Heart right ventricle (tissue), 16 donors: ENCODE measurements around the gene UIMC1. TPM values are rescaled to one million over a fixed set of nuclear protein-coding genes. Genes with fewer than 3 reads are reported as not detected.
"Not testable (repeated sequence)": the region's sequence is repeated elsewhere in the genome, so short reads cannot be mapped to it uniquely, and the experiment has no call there.

ENCODE experiments used
- ATAC-seq, 8 donors: fragments of 200-7000 bp; cut with Tn5 transposase; one replicate each; pipeline ENCODE4 v1.9.1; 2020; ENCODE audit warnings: mild to moderate bottlenecking in 8 of 8, moderate library complexity in 8 of 8, moderate number of reproducible peaks in 1 of 8
- DNase-seq, 2 donors: peaks; one replicate each; pipeline ENCODE4 v3.0.0-alpha.2; 2020
- H3K27ac ChIP-seq, 10 donors: fragments of 200-600 bp; sonication (generic) in 2 of 10; one replicate each; pipeline versions ENCODE4 v1.5.0 to v1.8.0; 2020 to 2022; ENCODE audit warnings: mild to moderate bottlenecking in 3 of 10
- H3K27me3 ChIP-seq, 7 donors: fragments of 200-600 bp; one replicate each; pipeline ENCODE4 v1.8.0; 2021 to 2022; ENCODE audit warnings: mild to moderate bottlenecking in 2 of 7
- H3K36me3 ChIP-seq, 9 donors: fragments of 200-600 bp; sonication (generic) in 1 of 9; one replicate each; pipeline versions ENCODE4 v1.5.0 to v1.8.0; 2020 to 2022; ENCODE audit warnings: mild to moderate bottlenecking in 2 of 9
- H3K4me1 ChIP-seq, 9 donors: fragments of 200-600 bp; sonication (generic) in 1 of 9; one replicate each; pipeline versions ENCODE4 v1.5.0 to v1.8.0; 2020 to 2022; ENCODE audit warnings: mild to moderate bottlenecking in 4 of 9
- H3K4me3 ChIP-seq, 10 donors: fragments of 200-600 bp; sonication (generic) in 2 of 10; one replicate each; pipeline versions ENCODE4 v1.5.0 to v1.8.0; 2020 to 2022; ENCODE audit warnings: mild to moderate bottlenecking in 7 of 10, moderate library complexity in 2 of 10
- H3K9me3 ChIP-seq, 11 donors: fragments of 200-600 bp in 10 of 11; sonication (generic) in 2 of 11; one replicate each; pipeline versions ENCODE4 v1.5.0 to v1.8.0; 2013 to 2022; ENCODE audit warnings: mild to moderate bottlenecking in 2 of 11, control low read depth in 1 of 11, moderate library complexity in 1 of 11
- WGBS, 2 donors: extraction: QIAGEN DNeasy Blood & Tissue Kit; methylation state at CpG; one replicate each; pipeline ENCODE4 v1.1.7; 2013; ENCODE audit warnings: inconsistent platforms in 1 of 2; 5-methylcytosine and 5-hydroxymethylcytosine counted together
- intact Hi-C, 10 donors: fragments of 100-400 bp; cut with DNase I; formaldehyde crosslinking; loops; one replicate each; pipeline versions ENCODE4 v1.11.1 to v1.14.2; 2022
- polyA plus RNA-seq, 2 donors: library from polyadenylated mRNA; stranded (reverse); fragments of 200-250 nt; gene quantifications; one replicate each; pipeline ENCODE4 v1.2.3, GENCODE V29; 2013
- total RNA-seq, 10 donors: library from RNA; stranded (reverse); fragmentation: NEBNext Ultra II Directional in 3 of 10; extraction: Animal tissue kit (Norgen Biotek cat#: 25700) in 3 of 10; gene quantifications; one replicate each; pipeline versions ENCODE4 v1.2.1 to v1.2.4, GENCODE V29; 2021 to 2023
- TF ChIP-seq, protein P1 (sequence below), 9 donors: fragments of 200-600 bp; sonication (generic) in 2 of 9; IDR thresholded peaks; one replicate each; pipeline versions ENCODE4 v1.5.0 to v1.8.0; 2021 to 2022; ENCODE audit warnings: antibody characterized with exemption in 9 of 9, mild to moderate bottlenecking in 5 of 9, moderate library complexity in 1 of 9
- donor health status: Arrhythmogenic right ventricular cardiomyopathy.
- donor health status: ischemic (EF 13 %, LVEDD 7.1; RV severe dilation, severe dysfunction).
- donor health status: healthy with polysubstance abuse.
- donor health status: DM: no; HTN: yes; CAD: no.
- donor health status: DM: no; HTN: no; CAD: no.
- donor health status: ischemic (EF 25% LVEDD 6.9; RV normal size, moderate dysfunction).
- donor health status: ischemic (EF 25% LVEDD 5.7; RV mildly dilated, moderate dysfunction).
- donor health status: healthy.
- donor health status: DM: yes; HTN: yes; CAD: no.
- donor health status: Ischemic cardiomyopathy.
- donor health status: ischemic (EF 35%, LVEDD 5.7; RV mildly dilated, moderate dysfunction).
- donor health status: nonischemic (EF 11% LVEDD 7.7; RV severe dilation, severe dysfunction).
- donor health status: DM: yes; HTN: yes; CAD: no.
- donor health status: PGD.
- donor health status: ischemic (EF 29% LVEDD 5.4; RV normal size, mild dysfunction).
- donor health status: nonischemic (EF 23%, LVEDD 6.1; RV moderate dilation, normal function).

The UIMC1 gene
- total and polyA plus RNA-seq, 12 donors, result 24.0 to 45.5 (median 35.3) TPM

DNA sequence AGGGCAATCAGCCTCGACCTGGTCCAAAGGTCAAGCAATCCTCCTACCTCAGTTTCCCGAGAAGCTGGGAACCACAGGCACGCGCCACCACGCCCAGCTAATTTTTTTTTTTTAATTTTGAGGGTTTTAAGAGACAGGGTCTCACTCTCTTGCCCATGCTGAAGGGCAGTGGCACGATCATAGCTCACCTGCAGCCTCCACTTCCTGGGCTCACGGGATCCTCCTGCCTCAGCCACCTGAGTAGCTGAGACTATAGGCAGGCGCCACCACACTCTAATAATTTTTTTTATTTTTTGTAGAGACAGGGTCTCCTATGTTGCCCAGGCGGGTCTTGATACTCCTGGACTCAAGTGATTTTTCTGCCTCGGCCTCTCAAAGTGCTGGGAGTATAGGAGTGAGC is 1.6 kb downstream of the UIMC1 start:
- peak overlapping the region in 8 of 10 donors; percentile 66 to 99 (median 90) for H3K4me3 ChIP-seq
- ATAC-seq, result no peak
- intact Hi-C loops, result no loop called here
- peak overlapping the region in 5 of 10 donors; percentile 96 to 99 (median 98) for H3K27ac ChIP-seq
- no peaks in the 10 kb centered on the region for H3K9me3 ChIP-seq
- 94 to 96% methylated on average over 10 of the region's 10 CpGs for WGBS, 2 donors
- no peaks in the 10 kb centered on the region for H3K27me3 ChIP-seq
- TF ChIP-seq, protein P1, sequence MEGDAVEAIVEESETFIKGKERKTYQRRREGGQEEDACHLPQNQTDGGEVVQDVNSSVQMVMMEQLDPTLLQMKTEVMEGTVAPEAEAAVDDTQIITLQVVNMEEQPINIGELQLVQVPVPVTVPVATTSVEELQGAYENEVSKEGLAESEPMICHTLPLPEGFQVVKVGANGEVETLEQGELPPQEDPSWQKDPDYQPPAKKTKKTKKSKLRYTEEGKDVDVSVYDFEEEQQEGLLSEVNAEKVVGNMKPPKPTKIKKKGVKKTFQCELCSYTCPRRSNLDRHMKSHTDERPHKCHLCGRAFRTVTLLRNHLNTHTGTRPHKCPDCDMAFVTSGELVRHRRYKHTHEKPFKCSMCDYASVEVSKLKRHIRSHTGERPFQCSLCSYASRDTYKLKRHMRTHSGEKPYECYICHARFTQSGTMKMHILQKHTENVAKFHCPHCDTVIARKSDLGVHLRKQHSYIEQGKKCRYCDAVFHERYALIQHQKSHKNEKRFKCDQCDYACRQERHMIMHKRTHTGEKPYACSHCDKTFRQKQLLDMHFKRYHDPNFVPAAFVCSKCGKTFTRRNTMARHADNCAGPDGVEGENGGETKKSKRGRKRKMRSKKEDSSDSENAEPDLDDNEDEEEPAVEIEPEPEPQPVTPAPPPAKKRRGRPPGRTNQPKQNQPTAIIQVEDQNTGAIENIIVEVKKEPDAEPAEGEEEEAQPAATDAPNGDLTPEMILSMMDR (IDR thresholded peaks at IDR 0.05), result no peak
- DNase-seq, result no peak
- no peaks in the 10 kb centered on the region for H3K36me3 ChIP-seq
- H3K4me1 ChIP-seq, result peaks cover 0 to 52% (median 31%) of the 10 kb centered on the region in 9 donors

DNA sequence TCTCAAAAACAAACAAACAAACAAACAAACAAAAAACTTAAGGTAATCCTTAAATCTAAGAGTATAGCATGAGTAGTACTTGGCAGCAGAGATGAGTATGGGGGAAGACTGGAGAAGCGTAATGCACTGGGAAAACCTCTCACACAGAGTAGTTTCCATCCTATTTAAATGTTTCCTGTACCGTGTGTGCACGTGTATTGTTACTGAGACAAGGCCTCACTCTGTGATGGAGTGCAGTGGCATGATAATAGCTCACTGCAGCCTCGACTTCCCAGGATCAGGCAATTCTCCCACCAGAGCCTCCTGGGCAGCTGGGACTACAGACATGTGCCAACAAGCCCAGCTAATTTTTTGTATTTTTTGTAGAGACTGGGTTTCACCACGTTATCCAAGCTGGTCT is 2.9 kb downstream of the UIMC1 start:
- H3K4me1 ChIP-seq, result peaks cover 0 to 57% (median 33%) of the 10 kb centered on the region in 9 donors
- H3K9me3 ChIP-seq, result no peaks in the 10 kb centered on the region
- 66 to 68% methylated on average over 5 of the region's 5 CpGs for WGBS, 2 donors
- DNase-seq (no peak), ATAC-seq (no peak)
- H3K4me3 ChIP-seq, result no peak overlapping the region
- H3K36me3 ChIP-seq, result no peaks in the 10 kb centered on the region
- H3K27me3 ChIP-seq, result no peaks in the 10 kb centered on the region
- H3K27ac ChIP-seq, result no peak overlapping the region
- intact Hi-C loops, result no loop called here
- TF ChIP-seq, protein P1 (IDR thresholded peaks at IDR 0.05), result no peak

DNA sequence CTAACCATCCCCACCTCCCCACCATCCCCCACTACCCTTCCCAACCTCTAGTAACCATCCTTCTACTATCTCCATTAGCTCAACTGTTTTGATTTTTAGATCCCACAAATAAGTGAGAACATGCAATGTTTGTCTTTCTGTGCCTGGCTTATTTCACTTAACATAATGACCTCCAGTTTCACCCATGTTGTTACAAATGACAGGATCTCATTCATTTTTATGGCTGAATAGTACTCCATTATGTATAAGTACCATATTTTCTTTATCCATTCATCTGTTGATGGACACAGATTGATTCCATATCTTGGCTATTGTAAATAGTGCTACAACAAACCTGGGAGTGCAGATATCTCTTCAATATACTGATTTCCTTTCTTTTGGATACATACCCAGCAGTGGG is 7.1 kb downstream of the UIMC1 start:
- DNase-seq, H3K27ac ChIP-seq, ATAC-seq, intact Hi-C loops, H3K9me3 ChIP-seq, H3K4me3 ChIP-seq, H3K36me3 ChIP-seq, H3K27me3 ChIP-seq: not testable (repeated sequence)
- peaks cover 0 to 84% (median 41%) of the 10 kb centered on the region in 9 donors for H3K4me1 ChIP-seq

DNA sequence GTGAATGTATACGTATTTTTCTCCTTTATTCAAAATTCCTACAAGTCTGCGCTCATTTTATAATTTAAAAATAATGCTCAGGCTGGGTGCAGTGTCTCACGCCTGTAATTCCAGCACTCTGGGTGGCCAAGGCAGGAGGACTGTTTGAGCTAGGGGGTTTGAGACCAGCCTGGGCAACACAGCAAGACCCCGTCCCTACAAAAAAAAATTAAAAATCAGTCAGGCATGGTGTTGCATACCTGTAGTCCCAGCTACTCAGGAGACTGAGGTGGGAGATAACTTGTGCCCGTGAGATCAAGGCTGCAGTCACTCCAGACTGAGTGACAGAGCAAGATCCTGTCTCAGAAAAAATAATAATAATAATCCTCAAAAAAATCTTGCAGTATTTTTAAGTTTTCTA is 7.8 kb downstream of the UIMC1 start:
- no peak for ATAC-seq
- no peaks in the 10 kb centered on the region for H3K36me3 ChIP-seq
- TF ChIP-seq, protein P1 (IDR thresholded peaks at IDR 0.05), result no peak
- no peaks in the 10 kb centered on the region for H3K27me3 ChIP-seq
- WGBS, 2 donors, result 98 to 100% methylated on average over 5 of the region's 5 CpGs
- DNase-seq, result no peak
- peaks cover 0 to 16% (median 0%) of the 10 kb centered on the region in 11 donors for H3K9me3 ChIP-seq
- intact Hi-C loops, result no loop called here
- H3K4me1 ChIP-seq, result peaks cover 0 to 83% (median 36%) of the 10 kb centered on the region in 9 donors
- H3K27ac ChIP-seq, result no peak overlapping the region
- no peak overlapping the region for H3K4me3 ChIP-seq

DNA sequence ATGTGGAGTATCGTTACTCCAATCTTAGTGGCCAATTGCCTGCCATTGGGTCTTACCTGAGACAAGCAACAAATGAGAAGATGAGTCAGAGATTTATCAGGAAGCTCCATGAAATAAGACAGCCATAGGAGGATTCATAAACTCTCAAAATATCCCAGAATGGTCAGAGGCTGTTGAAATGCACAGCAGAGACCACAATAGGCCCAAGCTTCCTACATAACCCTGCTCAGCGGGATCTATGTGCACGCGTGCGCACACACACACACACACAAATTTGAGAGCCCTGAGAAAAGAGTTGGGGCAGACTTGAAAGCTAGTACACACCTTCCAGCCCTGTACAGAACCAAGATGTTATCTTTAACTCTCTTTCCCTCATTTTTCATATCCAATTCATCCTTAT is 9.8 kb downstream of the UIMC1 start:
- peak overlapping the region in 3 of 10 donors; percentile 40 to 88 (median 43) for H3K27ac ChIP-seq
- 95% methylated on average over 5 of the region's 5 CpGs for WGBS, 2 donors
- no peak for DNase-seq
- H3K4me3 ChIP-seq, result no peak overlapping the region
- intact Hi-C loops, result no loop called here
- no peaks in the 10 kb centered on the region for H3K36me3 ChIP-seq
- no peak for ATAC-seq
- no peaks in the 10 kb centered on the region for H3K27me3 ChIP-seq
- peaks cover 0 to 85% (median 31%) of the 10 kb centered on the region in 9 donors for H3K4me1 ChIP-seq
- TF ChIP-seq, protein P1 (IDR thresholded peaks at IDR 0.05), result no peak
- peaks cover 0 to 19% (median 0%) of the 10 kb centered on the region in 11 donors for H3K9me3 ChIP-seq
